Measurements from ENCODE around the gene NEU1. TPM values are rescaled to one million over a fixed set of nuclear protein-coding genes. Genes with fewer than 3 reads are reported as not detected.

NEU1 gene
- polyA plus RNA-seq, 4 donors, result 72.1 to 78.2 (median 75.1) TPM

DNA sequence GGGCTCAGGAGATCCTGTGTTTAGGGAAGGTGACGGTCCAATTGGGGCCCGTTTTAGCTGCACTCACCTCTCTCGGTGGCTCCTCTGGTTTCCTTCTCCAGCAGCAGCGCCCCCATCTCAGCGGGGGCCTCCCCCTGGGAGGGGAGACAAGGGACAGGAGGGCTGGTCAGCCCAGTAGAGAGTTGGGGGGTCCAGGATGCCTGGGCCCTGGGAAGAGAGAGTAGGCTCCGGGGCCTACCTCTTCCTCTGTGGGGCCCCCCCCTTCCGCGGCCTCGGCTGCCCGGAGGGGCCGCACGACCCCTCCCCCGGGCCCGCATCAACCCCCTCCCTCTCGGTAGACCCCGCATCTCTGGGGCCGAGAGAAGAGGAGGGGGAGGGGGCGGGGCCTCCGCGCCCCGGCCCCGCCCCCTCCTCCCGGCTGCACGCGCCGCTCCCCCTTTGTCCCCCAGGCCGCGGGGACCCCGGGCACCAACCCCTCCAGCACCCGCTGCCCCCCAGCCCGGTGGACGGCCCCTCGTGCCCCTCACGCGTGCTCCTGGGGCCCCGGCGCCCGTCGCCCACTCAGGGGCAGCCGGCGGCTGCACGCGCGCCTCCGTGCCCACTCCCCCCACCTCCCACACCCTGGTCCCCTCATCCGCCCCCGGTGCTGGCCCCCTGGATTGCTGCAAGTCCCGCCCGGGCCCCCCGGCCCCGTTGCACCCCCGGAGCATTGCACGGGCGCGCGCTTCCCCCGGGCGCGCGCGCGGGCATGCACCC is 34.4 kb upstream of the NEU1 start:
- no peak for DNase-seq (ENCODE audit: low read depth in 4 of 4, low spot score in 2 of 4)

DNA sequence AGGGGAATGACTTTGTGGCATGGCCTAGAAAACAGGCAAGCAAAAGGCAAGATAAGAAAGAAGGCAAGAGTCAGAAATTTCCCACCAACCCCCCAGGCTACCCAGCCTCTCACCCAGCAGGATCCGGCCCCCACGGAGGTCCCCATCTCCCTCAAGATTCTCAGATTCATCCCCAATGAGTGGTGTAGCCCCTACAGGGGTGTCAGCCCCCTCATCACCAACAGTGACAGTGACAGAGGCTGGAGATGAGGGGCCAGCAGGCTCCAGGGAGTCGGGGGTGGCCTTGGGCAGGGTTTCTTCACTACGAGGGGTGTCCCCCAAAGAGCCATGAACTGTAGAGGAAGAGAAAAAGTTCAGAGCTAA is 33.9 kb upstream of the NEU1 start:
- DNase-seq (ENCODE audit: low read depth in 4 of 4, low spot score in 2 of 4), result no peak

DNA sequence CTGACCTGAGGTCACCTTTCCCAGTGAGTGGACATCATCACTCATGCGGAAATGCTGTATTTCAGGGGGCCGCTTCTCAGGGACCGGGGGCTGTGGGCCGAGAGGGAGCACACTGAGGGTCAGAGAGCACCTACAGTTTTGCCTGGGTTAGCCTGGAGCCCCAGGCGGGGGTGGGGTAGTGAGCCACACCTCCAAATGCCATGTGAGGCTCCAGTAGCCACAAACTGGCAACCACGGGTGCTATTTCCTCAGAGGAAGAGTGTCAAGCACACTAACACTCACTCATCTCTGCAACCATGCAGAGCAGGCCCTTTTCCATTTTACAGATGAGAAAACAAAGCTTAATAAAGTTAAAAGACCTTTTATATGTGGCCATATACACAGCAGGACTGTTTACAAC is 30.2 kb upstream of the NEU1 start:
- no peak for DNase-seq (ENCODE audit: low read depth in 4 of 4, low spot score in 2 of 4)

DNA sequence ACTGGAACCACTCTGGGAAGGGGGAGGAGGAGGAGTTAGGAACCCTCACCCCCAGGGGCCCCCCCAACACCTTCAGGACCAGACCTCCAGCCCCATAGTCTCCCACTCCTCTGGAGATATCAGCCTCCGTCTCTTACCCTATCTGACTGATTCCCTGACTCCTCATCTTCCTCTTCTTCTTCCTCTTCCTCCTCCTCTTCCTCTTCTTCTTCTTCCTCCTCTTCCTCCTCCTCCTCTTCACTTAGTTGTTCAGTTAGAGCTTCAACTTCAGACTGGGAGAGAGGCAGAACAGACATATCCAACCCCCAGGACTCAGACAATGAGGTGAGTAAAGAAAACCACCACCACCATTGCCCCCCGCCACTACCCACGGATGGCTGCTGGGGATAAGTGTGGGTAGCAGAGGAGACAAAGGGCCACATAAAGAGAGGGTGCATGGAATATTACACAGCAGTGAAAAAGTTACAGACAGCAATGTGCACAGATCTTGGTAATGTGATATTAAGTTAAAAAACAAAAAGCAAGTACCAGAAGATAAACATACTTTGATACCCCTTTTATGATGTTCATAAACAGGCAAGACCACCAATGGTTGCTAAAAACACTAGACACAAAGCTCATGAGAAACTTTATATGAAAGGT is 26.8 kb upstream of the NEU1 start:
- DNase-seq (ENCODE audit: low read depth in 4 of 4, low spot score in 2 of 4), result no peak

DNA sequence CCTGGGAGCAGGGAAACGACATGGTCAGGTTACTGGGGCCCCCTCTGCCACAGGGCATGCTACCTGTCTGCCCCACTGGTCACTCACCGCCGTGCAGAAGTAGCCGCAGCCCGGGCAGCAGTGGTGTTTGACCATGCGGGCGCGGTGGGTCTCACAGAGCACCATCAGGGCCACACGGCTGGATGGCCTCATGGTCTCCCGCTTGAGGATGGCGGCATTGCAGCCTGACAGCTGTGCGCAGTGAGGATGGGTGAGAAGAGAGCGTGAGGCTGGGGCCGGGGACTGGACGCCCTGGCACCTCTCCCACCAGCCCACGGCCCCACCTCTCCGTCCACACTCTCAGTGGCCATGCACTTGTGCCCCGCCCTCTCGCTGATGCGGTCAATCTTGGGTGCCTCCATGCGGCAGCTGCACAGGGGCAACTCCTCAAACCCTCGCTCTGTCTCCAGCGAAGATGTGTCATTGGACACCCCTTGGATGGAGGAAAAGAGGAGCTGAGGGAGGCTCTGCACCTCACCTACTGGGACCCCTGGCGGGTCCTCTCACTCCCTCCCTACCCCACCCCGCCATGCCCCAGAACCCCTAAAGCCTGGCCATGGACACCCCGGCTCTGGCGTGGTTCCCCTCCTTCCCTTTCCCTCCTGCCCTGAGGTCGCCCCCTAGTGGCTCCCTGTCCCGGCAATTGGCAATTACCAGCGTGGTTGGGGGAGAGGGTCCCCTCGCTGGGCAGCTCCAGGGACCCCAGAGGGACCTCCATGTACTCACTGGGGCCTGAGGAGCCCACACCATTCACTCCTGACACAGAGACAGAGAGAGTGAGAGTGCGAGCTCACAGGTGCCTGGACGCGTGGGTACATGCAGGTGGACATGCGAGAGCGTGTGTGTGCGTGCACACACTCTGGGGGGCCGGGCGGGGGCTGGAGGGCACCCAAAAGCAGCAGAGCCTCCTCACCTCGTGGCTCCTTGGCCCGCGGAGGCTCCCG is 25.9 kb upstream of the NEU1 start:
- DNase-seq (ENCODE audit: low read depth in 4 of 4, low spot score in 2 of 4), result no peak

DNA sequence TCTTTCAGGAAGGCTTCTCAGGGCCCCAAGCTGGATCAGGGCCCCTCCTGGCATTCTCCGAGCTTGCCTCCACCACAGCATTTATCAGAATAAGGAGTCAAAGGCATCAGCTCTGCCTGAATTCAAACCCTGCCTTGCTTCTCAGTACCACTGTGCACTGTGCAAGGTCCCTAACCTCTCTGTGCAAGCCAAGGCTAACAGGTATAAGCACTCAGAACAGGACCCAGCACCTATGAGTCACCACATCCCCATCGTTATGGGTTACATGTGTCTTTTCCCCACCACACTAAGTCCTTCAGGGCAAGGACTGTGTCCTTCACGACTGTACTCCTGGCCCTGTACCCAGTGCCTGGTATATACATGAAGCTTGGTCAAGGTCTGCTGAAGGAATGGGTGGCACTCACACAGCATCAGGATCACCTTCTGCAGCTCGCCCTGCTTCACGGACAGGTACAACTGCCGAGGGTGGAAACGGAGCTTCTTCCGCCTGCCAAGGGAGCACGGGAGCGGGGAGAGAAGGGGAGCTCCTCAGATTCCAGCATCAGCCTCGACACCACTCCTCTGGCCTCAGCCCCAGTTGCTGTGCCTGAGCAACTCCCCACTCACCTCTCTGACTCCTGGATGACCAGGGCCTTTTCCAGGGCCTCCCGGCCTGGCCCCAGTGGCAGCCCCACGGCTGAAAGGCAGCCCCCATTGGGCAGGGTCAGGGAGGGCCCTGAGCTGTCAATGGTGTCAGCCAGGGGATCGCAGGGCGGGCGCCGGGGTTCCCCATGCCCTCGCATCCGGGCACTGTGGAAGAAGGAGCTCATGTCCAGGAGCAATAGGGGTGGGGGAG is 24.8 kb upstream of the NEU1 start:
- DNase-seq (ENCODE audit: low read depth in 4 of 4, low spot score in 2 of 4), result no peak

DNA sequence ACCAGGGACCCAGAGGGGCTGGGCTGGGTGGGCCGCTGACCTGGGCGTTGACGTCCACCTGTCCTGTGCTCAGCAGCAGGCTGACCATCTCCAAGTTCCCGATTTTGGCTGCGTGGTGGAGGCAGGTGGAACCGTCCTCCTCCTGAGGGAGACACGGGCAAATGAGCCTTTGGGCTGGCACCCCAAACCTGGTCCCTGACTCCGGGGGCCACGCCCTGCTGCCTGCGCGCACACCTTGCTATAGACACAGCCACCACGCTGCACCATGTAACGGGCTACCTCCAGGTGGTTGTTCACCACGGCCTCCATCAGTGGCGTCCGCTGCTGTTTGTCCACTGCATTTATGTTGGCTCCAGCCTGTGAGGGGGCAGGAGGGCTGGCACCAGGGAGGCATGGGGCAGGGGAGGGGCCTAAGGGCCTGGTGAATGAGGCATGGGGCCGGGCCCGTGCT is 23.9 kb upstream of the NEU1 start:
- DNase-seq (ENCODE audit: low read depth in 4 of 4, low spot score in 2 of 4), result no peak

DNA sequence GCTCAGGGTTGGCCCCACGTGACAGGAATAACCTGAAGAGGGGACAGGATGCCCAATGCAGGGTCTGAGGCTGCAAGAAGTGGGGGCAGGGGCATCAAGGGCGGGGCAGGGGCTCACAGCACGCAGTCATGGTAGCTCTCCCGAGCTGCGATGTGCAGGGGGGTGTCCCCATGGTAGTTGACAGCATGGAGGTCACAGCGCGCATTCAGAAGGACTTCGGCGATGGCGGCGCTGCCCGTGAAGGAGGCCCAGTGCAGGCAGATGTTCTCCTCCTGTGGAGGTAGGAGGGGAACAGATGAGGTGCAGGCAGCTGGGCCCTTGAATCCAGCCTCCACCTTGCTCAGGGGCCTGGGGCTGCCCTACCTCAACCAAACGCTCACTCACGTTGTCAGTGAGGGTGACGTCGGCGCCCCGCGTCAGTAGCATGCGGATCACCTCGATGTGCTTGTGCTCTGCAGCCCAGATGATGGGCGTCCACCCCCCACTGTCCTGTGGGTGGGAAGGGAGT is 22.0 kb upstream of the NEU1 start:
- no peak for DNase-seq (ENCODE audit: low read depth in 4 of 4, low spot score in 2 of 4)

DNA sequence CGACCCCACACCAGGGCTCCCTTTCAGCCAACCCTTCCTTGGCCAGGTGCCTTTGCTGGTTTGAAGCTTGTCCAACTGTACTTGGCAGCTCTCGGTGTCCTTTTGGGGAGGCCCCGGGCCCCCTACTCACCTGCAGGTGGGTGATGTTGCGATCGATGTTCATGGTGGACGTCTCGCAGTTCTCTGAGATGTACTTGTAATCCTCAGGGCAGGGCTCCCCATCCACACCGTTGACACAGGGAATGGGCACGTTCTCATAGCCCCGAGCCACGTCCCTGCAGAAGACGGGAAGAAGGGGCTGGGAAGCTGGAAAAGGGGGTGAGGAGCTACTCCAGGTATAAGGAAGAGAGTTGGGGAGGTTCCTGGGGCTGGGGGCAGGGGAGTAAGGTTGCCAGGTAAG is 21.1 kb upstream of the NEU1 start:
- DNase-seq (ENCODE audit: low read depth in 4 of 4, low spot score in 2 of 4), result no peak

DNA sequence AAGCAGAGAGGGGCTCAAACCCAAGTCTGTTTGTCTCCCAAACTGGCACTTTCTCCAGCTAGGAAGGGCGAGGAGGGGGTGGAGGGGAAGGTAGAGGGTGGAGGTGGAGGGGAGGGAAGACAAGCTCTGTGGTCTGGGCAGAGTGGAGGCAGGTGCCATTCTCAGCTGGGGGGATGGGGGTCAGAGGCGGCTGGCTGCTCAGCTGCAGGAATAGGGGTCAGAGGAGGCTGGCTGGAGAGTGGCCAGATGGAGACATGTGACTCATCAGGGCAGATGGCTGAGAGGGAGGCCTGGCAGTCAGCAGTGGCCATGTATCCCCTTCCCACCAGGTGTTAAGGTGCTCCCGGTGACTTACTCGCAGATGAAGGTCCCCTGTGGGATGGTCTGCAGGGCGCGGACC is 19.7 kb upstream of the NEU1 start:
- DNase-seq (ENCODE audit: low read depth in 4 of 4, low spot score in 2 of 4), result no peak

DNA sequence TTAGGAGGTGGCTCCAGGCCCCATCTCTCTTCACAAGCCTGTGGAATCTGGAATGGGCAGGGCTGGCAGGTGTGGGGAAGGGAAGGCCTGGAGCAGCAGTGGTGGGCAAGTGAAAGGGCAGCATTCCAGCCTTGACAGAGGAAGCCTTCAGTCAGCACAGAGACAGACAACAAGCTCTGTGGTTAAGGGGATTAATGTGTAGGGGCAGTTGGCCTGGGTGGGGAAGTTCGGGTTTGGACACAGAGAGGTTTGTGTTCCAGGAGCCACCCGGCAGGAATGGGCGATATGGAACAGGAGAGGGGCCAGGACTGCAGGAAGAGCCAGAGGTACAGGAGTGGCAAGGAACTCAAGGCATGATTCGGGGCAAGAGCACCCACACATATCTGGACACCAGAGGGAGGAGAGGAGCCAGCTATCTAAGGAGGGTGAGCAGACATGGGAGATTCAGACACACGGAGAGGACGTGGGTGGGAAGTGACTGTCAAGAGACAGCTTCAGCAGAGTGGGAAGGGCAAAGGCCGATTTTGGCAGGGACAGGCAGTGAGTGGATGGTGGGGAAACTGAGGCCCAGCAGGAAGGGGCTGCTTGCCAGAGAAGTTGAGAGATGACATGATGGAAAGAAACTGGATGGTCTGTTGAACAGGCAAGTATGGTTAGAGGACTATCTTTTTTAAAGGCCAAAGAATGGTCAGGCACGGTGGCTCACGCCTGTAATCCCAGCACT is 18.7 kb upstream of the NEU1 start:
- DNase-seq (ENCODE audit: low read depth in 4 of 4, low spot score in 2 of 4), result no peak

DNA sequence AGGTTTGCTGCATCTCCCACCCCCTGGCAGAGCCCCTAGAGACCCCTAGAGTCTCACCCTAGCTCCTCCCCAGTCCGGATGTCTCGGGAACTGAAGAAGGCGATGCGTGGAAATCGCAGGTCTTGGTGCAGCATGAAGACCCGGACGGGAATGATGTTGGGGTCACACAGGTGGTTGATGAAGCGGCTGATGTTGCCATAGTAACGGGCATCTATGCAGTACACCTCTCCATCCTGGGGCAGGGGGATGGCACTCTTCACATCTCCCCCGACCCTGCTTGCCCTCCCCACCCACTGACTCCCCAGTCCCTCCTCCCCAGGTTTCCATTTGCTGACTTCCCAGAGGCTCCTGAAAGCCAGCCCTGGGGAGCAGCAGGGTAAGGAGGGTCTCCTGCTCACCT is 18.0 kb upstream of the NEU1 start:
- DNase-seq (ENCODE audit: low read depth in 4 of 4, low spot score in 2 of 4), result no peak

DNA sequence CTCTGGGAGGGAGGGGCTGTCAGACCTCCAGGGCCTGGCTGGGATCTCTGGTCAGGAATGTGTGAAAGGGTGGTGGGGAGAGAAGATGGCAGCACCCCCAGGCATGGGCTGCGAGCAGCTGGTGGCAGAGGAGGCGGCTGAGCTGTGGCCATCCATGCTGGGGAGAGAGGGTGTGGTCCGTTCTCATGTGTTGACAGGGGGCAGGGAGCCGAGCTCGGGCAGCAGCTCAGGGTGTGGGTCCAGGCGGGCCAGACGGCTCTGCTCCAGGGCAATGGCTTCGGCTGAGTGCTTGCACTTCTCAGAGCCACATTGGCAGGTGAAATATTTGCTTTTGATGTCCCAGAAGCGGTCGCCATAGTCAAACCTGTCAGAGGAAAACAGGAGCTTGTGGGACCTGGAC is 17.3 kb upstream of the NEU1 start:
- DNase-seq (ENCODE audit: low read depth in 4 of 4, low spot score in 2 of 4), result no peak

DNA sequence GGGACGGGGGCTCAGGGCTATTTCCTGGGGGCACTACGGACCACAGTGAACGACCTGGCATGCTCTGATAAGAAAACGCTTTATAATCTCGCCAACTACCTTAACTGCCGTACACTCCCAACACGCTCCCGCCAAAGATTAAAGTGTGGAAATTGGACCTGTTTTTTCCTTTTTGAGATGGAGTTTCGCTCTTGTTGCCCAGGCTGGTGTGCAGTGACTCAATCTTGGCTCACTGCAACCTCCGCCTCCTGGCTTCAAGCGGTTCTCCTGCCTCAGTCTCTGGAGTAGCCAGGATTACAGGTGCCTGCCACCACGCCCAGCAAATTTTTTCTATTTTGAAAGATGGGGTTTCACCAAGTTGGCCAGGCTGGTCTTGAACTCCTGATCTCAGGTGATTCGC is 16.5 kb upstream of the NEU1 start:
- no peak for DNase-seq (ENCODE audit: low read depth in 4 of 4, low spot score in 2 of 4)

DNA sequence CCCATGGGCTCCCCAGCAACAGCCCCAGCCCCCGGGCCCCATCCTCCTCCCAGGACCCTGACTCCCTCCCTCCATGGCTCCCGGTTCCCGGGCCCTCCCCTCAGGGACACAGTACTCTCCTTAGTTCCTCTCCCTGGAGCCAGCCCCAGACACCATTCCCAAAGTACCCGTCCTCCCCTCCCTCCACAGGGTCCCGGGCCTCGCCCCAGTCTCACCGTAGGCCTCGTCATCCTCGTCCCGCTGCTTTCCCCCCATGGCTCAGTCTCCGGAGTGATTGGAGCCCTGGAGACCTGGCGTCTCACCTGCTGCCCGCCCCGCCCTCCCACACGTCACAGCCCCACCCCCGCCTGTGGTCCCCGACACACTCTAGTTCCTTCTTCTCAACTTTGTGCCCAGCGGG is 16.1 kb upstream of the NEU1 start, which contains the start of gene SLC44A4:
Gene SLC44A4, minus strand, starts transcription at position 272 of the 400 bp plus-strand sequence. Its CDS starts 17 bp downstream, at position 255.
- DNase-seq (ENCODE audit: low read depth in 4 of 4, low spot score in 2 of 4), result no peak

DNA sequence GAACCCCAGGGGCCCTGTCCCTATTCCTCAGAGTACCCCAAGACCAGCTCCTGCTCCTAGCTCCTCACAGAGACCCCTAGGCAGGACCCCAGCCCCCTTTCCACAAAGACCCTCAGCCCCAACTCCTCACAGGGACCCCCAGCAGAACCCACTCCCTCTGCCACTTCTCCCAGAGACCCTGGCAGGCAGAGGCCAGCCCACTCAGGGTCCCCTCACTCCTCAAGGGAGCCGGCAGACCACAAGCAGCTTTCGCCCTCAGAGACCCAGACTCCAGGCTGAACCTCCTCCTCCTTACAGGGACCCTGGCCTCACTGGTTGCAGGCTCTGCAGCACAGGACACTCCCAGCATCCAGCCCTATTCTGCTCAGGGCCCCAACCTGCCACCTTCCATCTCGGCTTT is 15.6 kb upstream of the NEU1 start:
- no peak for DNase-seq (ENCODE audit: low read depth in 4 of 4, low spot score in 2 of 4)

DNA sequence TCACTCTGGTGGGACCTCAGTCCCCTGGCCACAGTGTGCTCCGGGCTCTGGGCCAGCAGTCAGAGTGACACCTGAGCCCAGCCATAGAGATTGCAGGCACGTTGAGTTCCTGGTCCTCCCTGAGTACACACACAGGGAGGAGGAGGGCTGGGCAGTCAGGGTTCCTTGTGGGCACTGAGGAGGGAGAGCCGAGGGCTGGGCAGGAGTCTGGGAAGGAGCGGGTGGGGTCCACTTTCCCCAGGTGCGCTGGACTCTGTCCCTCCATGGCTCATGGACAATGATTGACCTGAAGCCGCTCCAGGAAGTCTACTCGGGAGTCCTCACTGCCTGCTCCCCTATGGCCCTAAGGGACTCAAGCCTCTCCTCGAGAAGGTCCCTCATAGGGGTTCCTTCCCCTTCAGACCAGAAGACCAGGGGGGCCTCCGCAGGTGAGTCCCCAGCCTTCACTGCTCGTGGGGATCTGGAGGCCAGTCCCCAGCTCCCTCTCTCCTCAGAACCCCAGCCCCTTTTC is 15.1 kb upstream of the NEU1 start:
- no peak for DNase-seq (ENCODE audit: low read depth in 4 of 4, low spot score in 2 of 4)

DNA sequence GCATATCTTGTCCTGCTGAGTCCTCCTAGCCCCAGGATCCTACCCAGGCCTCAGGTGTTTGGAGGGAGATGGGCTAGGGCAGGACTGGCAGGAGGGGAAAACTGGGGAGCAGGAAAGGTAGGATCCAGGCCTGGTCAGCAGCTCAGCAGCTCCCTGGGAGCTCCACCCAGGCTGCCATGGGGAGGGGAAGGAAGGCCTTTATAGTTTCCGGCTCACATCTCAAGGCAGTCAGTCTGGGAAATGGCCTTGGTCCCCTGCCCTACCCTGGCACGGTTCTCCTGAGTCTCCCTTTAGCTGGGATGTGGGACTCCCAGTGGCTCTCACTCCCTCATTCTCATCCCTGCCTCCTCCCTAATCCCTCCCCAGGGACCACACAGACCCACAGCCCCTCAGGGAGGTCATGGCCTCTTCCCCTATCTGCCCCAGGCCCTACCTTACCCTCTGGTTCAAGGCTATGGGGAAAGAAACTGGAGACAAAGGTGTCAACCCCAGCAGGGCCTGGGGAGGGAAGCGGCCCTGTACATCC is 14.6 kb upstream of the NEU1 start:
- no peak for DNase-seq (ENCODE audit: low read depth in 4 of 4, low spot score in 2 of 4)

DNA sequence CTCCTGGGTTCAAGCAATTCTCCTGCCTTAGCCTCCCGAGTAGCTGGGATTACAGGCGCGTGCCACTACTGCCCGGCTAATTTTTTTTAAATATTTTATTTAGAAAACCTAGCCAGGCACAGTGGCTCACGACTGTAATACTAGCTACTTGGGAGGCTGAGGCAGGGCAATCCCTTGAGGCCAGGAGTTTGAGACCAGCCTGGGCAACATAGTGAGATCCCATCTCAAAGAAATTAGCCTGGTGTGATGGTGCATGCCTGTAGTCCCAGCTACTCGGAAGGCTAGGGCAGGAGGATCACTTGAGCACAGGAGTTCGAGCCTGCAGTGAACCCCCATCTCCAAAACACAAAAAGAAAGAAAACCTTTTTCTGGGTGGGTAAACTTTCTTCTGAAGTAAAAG is 13.7 kb upstream of the NEU1 start:
- no peak for DNase-seq (ENCODE audit: low read depth in 4 of 4, low spot score in 2 of 4)

Data from left renal cortex interstitium (tissue), 4 donors.